HG03066 (cell line): ENCODE data around the gene PER2.
A peak's percentile ranks its signal among the peaks of the same experiment; 100 is the strongest.
"Not testable (repeated sequence)": the region's sequence is repeated elsewhere in the genome, so short reads cannot be mapped to it uniquely, and the experiment has no call there.

Experiments
- ATAC-seq: cut with Tn5 transposase; IDR thresholded peaks from one replicate; pipeline ENCODE4 v1.9.1; 2021; ENCODE audit warnings: low read depth; ENCODE audit not compliant: unreplicated experiment

The PER2 gene, protein sequence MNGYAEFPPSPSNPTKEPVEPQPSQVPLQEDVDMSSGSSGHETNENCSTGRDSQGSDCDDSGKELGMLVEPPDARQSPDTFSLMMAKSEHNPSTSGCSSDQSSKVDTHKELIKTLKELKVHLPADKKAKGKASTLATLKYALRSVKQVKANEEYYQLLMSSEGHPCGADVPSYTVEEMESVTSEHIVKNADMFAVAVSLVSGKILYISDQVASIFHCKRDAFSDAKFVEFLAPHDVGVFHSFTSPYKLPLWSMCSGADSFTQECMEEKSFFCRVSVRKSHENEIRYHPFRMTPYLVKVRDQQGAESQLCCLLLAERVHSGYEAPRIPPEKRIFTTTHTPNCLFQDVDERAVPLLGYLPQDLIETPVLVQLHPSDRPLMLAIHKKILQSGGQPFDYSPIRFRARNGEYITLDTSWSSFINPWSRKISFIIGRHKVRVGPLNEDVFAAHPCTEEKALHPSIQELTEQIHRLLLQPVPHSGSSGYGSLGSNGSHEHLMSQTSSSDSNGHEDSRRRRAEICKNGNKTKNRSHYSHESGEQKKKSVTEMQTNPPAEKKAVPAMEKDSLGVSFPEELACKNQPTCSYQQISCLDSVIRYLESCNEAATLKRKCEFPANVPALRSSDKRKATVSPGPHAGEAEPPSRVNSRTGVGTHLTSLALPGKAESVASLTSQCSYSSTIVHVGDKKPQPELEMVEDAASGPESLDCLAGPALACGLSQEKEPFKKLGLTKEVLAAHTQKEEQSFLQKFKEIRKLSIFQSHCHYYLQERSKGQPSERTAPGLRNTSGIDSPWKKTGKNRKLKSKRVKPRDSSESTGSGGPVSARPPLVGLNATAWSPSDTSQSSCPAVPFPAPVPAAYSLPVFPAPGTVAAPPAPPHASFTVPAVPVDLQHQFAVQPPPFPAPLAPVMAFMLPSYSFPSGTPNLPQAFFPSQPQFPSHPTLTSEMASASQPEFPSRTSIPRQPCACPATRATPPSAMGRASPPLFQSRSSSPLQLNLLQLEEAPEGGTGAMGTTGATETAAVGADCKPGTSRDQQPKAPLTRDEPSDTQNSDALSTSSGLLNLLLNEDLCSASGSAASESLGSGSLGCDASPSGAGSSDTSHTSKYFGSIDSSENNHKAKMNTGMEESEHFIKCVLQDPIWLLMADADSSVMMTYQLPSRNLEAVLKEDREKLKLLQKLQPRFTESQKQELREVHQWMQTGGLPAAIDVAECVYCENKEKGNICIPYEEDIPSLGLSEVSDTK (N-terminal part only)

DNA sequence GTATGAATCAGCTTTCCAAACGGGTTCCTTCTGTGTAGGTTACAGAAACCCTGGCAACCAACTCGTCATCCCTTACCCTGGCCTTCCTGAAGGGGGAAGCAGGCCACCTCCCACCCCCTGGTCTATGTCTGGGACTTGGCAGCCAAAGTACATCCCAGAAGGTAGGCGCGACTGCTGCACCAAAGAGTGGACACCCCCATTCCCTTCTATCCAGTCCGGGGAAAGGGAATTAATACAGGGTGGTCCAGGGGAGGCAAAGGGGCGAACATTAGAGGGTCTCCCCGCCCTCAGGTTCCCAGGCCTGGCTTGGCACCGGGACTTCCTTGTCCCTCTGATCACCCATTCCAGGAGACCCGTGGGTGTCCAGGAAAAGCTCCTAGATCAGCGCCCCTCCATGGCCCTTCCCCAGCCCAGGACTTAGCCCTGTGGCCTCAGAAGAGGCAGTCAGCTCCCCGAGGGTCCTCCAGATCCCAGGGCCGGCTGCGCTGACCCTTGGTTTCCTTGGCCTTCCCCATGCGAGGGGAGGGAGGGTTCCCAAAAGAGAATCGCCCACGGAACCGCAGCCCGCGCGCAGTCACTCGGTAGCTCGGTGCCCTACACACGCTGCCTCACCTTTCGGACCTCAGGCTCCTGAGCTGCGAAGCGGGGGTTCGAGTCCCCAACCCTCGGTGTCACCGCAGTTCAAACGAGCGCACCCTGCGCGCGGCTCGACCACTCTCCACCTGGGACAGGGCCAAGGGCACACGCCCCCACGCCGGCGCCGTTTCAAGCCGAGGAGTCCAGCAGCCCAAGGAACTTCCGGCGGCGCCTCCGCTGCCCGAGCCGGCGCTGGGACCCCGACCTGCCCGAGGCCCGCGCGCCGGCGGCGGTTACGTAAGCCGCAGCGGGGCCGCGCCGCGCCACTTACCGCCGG lies at the start of gene PER2:
TSS of gene PER2 (minus strand) at position 874 of the 913 bp plus-strand sequence. CDS start 10,674 bp downstream, outside the sequence.
- peak; percentile 29 for ATAC-seq

- no peak for ATAC-seq
Measured at GRCh38 chr2:238337846-238338245, 49.4 kb upstream of the PER2 start.

DNA sequence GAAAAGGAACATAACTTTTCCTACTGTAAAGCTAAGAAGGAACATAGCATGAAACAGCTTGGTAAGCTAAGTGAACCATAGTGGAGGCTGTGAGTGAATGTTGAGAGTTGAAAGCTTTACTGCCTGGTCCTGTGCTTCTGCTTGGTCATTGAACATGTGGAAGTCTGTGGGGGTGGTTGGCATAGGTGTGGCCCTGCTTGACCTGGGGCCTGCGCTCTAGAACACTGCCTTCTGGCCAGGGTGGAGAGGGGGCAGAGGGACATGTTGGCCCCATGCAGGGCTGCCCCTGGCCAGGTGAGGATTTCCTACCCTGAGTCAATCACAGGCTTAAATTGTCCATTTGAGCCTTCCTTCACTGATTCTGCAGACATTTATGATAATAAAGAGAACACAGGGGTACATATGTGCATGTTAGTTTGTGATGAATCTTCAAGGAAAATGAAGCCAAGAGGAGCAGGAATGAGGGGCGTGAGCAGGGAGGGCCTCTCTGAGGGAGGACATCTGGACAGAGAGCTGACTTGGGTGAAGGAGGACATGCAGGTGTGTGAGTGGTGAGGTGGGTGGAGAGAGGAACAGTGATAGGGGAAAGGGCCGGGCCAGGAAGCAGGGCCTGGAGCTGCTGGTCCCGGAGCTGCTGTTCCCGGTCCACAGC lies 48.5 kb upstream of the PER2 start:
- ATAC-seq, result no peak

DNA sequence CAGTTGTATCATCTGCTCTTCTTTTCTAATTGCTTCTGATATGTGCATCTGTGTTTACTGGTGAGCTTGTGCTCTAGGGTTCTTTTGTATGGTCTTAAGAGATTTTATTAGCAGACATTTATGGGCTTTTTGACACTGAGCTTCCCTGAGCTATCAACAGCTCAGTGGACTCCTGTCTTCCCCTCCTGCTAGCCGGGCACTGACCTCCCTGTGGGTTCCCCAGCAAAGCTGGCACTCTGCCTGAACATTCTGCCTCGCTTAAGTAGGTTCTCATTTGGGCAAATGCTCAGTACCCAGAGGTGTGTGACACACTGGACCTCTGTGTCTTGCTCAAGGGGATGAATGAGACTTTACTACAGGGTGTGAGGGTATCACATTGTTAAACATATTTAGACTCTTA lies 47.7 kb upstream of the PER2 start:
- ATAC-seq, result no peak

DNA sequence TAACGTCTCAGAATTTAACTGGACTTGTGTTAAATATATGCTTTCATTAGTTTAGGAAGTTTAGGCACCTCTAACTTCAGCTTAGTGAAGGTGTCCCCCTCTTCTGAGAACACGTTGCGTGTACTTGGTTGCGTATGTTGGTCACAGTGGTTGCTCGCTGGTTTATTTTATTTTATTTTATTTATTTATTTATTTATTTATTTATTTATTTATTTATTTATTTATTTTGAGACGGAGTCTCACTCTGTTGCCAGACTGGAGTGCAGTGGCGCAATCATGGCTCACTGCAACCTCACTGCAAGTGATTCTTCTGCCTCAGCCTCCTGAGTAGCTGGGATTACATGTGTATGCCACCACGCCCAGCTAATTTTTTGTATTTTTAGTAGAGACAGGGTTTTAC lies 47.2 kb upstream of the PER2 start:
- not testable (repeated sequence) for ATAC-seq

GRCh38 chr2:238334885-238335284 lies 46.5 kb upstream of the PER2 start:
- ATAC-seq, result no peak

GRCh38 chr2:238331916-238332315 lies 43.5 kb upstream of the PER2 start:
- no peak for ATAC-seq

DNA sequence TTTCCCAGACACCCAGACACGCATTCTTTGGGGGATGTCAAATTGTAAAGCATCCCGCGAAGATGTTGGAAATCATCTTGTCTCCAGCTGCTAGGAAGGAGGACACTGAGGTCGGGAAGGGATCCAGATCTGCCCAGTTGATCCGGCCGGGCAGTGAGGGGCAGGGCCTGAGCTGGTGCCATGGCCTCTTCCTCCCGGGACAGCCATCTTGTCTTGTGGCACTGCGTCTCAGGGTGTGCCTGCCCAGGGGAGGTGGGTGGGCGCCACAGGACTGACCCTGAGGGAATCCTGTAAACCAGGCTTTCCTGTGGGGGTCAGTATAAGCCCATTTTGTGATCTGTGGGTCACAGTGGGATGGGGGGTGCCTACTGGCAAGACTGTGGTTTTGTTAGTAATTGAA lies 42.0 kb upstream of the PER2 start:
- ATAC-seq, result no peak

DNA sequence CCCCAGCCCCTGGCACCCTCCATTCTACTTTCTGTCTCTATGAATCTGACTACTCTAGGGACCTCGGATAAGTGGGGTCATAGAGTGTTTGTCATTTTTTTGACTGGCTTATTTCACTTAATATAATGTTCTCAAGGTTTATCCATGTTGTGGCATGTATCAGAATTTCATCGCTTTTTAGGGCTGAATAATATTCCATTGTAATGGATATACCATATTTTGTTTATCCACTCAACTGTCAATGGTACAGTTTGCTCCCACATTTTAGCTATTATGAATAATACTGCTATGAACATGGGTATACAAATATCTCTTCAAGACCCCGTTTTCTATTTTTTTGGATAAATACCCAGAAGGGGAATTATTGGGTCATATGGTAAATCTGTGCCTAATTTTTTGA lies 39.3 kb upstream of the PER2 start:
- ATAC-seq, result no peak

- no peak for ATAC-seq
Measured at GRCh38 chr2:238326801-238327365, 38.5 kb upstream of the PER2 start.

DNA sequence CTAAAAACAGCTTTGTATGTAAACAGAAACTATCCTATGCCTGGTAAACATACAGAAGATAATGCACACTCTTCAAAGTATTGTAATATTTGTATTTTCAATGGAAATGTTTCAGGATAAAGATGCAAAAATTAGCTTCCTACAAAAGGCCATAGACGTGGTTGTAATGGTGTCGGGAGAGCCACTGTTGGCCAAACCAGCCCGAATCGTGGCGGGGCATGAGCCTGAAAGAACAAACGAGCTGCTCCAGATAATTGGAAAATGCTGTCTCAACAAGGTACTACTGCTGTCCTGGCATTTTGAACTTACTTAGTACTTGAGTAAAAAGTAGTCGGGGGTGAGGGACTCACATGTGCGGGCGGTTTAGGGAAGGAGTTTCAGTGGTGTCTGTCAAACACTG lies 37.3 kb upstream of the PER2 start:
- no peak for ATAC-seq

- ATAC-seq, result not testable (repeated sequence)
Measured at GRCh38 chr2:238324248-238324647, 35.8 kb upstream of the PER2 start.

- ATAC-seq, result no peak
Measured at GRCh38 chr2:238322001-238322411, 33.6 kb upstream of the PER2 start.

DNA sequence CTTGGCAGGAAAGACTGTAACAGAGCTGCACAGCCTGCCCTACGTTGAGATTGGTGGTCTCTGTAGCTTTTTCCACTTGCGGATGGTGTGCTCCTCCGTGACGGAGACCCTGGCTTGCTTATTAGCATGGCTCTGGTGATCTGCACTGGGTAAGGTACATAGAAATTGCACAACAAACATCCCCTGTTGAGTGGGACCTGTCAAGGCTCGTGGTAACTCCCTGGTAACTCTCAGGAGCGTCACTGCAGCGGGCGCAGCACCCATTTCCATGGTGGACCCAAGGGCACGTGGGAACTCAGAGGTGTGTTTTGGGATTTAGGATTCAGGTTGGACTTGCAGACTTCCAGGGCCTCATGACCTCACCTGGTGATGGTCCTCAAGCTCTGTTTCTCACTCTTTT lies 33.1 kb upstream of the PER2 start:
- ATAC-seq, result no peak

DNA sequence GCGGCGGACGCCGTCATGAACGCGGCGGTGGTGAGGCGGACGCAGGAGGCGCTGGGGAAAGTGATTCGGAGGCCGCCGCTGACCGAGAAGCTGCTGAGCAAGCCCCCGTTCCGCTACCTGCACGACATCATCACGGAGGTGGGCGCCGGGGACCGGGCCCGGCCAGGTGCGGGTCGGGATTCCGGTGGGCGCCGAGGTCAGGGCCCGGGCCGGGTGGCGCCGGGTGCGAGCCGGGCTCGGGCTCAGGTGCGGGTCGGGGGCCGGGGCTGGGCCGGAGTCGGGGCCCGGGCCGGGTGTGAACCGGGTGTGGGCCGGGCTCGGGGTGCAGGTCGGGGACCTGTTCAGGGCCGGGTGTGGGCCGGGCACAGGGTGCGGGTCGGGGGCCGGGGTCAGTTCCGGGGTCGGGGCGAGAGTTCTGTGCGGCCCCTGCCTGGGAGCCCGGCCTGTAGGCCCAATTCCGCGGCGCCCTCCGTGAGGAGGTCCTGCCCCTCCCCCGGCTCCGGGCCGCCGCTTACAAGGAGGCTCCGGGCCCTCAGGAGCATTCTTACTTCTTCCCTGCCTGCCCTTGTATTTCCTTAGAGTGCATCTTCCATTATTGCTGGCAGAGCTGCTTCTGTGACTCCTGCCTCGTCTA lies 32.4 kb upstream of the PER2 start:
- peak; percentile 31 for ATAC-seq

GRCh38 chr2:238320246-238320647 lies 31.8 kb upstream of the PER2 start, which contains the start of gene TRAF3IP1:
TSS of gene TRAF3IP1 (plus strand) at chr2:238320518. CDS start at chr2:238320663, 145 bp downstream.
- peak; percentile 92 for ATAC-seq

DNA sequence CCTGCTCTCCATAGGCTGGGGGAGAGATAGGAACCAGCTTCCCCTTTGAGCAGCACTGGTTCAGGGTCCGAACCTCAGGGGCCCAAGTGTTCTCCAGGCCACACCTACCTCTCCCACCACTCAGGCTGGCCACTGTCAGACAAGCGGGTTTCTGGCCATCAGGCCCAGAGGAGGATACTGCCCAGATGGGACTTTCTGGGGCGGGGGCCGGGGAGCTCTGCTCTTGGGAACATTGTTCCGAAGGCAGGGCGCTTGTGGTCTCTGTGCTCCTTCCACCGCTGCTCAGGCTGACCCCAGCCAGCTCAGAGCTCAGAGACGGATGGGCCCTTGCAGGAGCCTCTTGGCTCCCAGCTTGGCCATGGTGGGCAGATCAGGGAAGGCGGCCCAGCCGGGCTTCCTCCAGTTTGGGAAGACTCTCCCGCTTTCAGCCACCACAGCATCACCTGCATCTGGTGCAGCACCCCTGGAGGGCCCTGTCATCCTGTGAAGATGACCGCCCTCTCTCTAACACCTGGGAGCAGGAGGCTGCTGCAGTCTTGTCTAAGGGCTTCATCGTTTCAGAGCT lies 26.7 kb upstream of the PER2 start:
- no peak for ATAC-seq

GRCh38 chr2:238314576-238314975 lies 26.2 kb upstream of the PER2 start:
- no peak for ATAC-seq
